Vagina (tissue), 2 donors: ENCODE data around the gene TNRC6C. TPM values are rescaled to one million over a fixed set of nuclear protein-coding genes. Genes with fewer than 3 reads are reported as not detected.

ENCODE experiments used
- DNase-seq, 2 donors: peaks; one replicate each; pipeline ENCODE4 v3.0.0-alpha.2; 2017; ENCODE audit errors: extremely low spot score in 2 of 2
- H3K27ac ChIP-seq: fragments of 200-600 bp; sonication (generic); one replicate; pipeline ENCODE4 v1.5.1; 2019
- H3K27me3 ChIP-seq: fragments of 200-600 bp; sonication (generic); one replicate; pipeline ENCODE4 v1.5.1; 2019
- H3K36me3 ChIP-seq, 2 donors: fragments of 200-600 bp; sonication (generic); one replicate each; pipeline ENCODE4 v1.5.1; 2017 to 2019
- H3K4me1 ChIP-seq: fragments of 200-600 bp; sonication (generic); one replicate; pipeline ENCODE4 v1.5.1; 2019
- H3K4me3 ChIP-seq, 2 donors: fragments of 200-600 bp; sonication (generic); 1 replicate in 1 of 2; 2 replicates in 1 of 2; pipeline ENCODE4 v1.5.1; 2016 to 2019
- H3K9me3 ChIP-seq: fragments of 200-600 bp; sonication (generic); one replicate; pipeline ENCODE4 v1.5.1; 2019
- CTCF ChIP-seq, 3 experiments: fragments of 450-650 bp in 2 of 3; fragments of 200-600 bp in 1 of 3; sonication (generic) in 1 of 3; IDR thresholded peaks; one replicate each; pipeline ENCODE4 v1.5.1; 2017 to 2019; ENCODE audit warnings: antibody characterized with exemption in 3 of 3, mild to moderate bottlenecking in 2 of 3, moderate library complexity in 2 of 3
- POLR2A ChIP-seq, 2 donors: fragments of 450-650 bp; IDR thresholded peaks; one replicate each; pipeline ENCODE4 v1.6.1; 2017; ENCODE audit warnings: antibody characterized with exemption in 2 of 2, mild to moderate bottlenecking in 2 of 2, moderate library complexity in 2 of 2
- POLR2AphosphoS5 ChIP-seq, 2 donors: sonication (generic); formaldehyde crosslinking; IDR thresholded peaks; one replicate each; pipeline ENCODE4 v1.9.0; 2017; ENCODE audit warnings: antibody characterized with exemption in 2 of 2, mild to moderate bottlenecking in 2 of 2, low read depth in 1 of 2; ENCODE audit not compliant: insufficient read depth in 1 of 2
- intact Hi-C: fragments of 100-400 bp; cut with DNase I; formaldehyde crosslinking; loops from one replicate; pipeline ENCODE4 v1.15.1; 2023
- total RNA-seq: library from RNA; depleted of rRNA; stranded (reverse); fragments of >200 nt; gene quantifications from one replicate; pipeline ENCODE4 v1.2.3, GENCODE V29; 2016

The TNRC6C gene
- total RNA-seq, 1 donor from 2014 or later, result 14.7 TPM

- Histone ChIP-seq H3K36me3 (peaks cover 0 to 23% of the 10 kb centered on the region in 2 donors), H3K27me3 (no peaks in the 10 kb centered on the region), H3K9me3 (no peaks in the 10 kb centered on the region), H3K27ac (no peak overlapping the region), H3K4me1 (no peaks in the 10 kb centered on the region), H3K4me3 (no peak overlapping the region)
- intact Hi-C loops, result no loop called here
- no peak for DNase-seq
- no peak for TF ChIP-seq CTCF (IDR thresholded peaks at IDR 0.05)
- no peak for TF ChIP-seq POLR2AphosphoS5 (IDR thresholded peaks at IDR 0.05; ENCODE audit: insufficient read depth in 1 of 2, low read depth in 1 of 2)
- no peak for TF ChIP-seq POLR2A (IDR thresholded peaks at IDR 0.05)
Observed at GRCh38 chr17:78105551-78105950, 147.0 kb downstream of the TNRC6C start.

DNA sequence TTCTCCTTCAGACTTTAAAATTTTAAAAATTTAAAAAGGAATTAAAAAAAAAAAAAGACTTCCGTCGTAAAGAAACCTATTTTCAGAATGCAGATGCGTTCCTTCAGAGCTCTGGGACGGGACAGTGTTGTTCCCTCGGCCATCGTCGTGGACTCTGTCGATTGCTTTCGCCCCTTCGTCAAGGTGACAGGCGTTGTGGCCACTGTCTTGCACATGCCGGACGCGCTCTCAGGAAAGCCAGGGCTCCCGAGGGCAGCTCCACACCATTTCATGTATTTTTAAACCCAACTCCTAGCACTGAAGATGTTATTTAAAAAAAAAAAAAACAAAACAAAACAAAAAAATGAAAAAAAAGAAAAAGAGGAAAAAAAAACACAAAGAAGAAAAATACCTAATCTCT is 147.7 kb downstream of the TNRC6C start:
- Histone ChIP-seq H3K4me3 (no peak overlapping the region), H3K4me1 (no peaks in the 10 kb centered on the region), H3K9me3 (no peaks in the 10 kb centered on the region), H3K27me3 (no peaks in the 10 kb centered on the region), H3K27ac (no peak overlapping the region), H3K36me3 (peaks cover 0 to 23% of the 10 kb centered on the region in 2 donors)
- TF ChIP-seq POLR2A (IDR thresholded peaks at IDR 0.05) (no peak), CTCF (IDR thresholded peaks at IDR 0.05) (no peak), POLR2AphosphoS5 (IDR thresholded peaks at IDR 0.05; ENCODE audit: insufficient read depth in 1 of 2, low read depth in 1 of 2) (no peak)
- intact Hi-C loops, result no loop called here
- no peak for DNase-seq

DNA sequence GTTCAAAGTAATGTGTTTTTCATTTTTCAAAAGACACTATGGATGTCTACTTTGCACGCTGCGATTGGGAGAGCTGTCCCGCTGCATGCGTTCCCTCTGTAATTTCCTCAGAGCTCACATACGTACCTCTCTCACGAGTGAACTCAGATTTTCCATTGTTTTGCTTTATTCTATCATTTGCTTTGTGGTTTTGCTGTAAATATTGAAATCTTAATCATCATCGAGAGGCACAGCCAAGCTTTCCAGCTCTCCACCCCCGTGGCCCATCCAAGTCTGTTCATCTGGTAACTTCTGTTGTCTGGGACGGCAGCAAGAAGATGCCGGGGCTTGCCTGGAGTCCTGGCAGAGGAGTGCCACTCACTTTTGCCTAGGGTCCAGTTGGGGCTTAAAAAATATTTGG is 149.0 kb downstream of the TNRC6C start:
- peaks cover 0 to 17% of the 10 kb centered on the region in 2 donors for H3K36me3 ChIP-seq
- H3K27me3 ChIP-seq, result no peaks in the 10 kb centered on the region
- DNase-seq, result no peak
- intact Hi-C loops, result no loop called here
- no peaks in the 10 kb centered on the region for H3K9me3 ChIP-seq
- H3K4me3 ChIP-seq, result no peak overlapping the region
- H3K27ac ChIP-seq, result no peak overlapping the region
- TF ChIP-seq POLR2AphosphoS5 (IDR thresholded peaks at IDR 0.05; ENCODE audit: insufficient read depth in 1 of 2, low read depth in 1 of 2), result no peak
- no peak for TF ChIP-seq CTCF (IDR thresholded peaks at IDR 0.05)
- TF ChIP-seq POLR2A (IDR thresholded peaks at IDR 0.05), result no peak
- H3K4me1 ChIP-seq, result peaks cover 2% of the 10 kb centered on the region

DNA sequence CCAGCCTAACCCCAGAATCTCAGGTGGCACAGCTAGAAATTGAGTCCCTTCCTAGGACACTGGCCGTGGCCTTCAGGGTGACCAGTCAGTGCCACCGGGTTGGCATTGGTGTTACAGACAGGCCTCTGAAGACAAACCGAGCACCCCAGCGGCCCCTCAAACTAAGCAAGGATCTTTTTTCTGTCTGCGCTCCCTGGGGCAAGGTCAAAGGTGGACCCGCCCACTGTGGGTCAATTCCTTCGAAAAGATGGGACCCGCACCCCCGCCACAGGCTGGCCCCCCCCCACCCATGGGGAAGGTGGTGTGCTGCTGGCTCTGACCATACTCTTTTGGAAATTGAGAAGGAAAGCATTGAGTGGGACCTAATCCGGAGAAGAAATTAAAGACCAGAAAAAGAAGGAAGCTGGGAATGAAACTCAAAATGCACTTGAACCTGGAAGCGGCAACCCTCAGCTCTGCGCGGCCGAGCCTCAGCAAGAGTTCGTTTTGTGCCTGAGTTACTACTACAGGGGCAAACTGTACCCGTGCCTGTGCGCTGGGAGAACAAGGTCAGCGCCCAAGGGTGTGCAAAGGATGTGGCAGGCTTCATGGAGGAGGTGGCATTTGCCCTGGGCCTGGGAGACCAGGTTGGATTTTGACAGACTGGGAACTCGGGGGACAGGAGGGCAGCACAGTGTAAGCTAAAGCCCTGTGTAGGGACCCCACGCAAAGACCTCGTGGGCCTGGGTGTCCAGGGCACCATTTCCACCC is 149.6 kb downstream of the TNRC6C start:
- TF ChIP-seq POLR2AphosphoS5 (IDR thresholded peaks at IDR 0.05; ENCODE audit: insufficient read depth in 1 of 2, low read depth in 1 of 2) (no peak), CTCF (IDR thresholded peaks at IDR 0.05) (no peak), POLR2A (IDR thresholded peaks at IDR 0.05) (no peak)
- Histone ChIP-seq H3K36me3 (peaks cover 0 to 14% of the 10 kb centered on the region in 2 donors), H3K27ac (no peak overlapping the region), H3K4me3 (no peak overlapping the region), H3K9me3 (no peaks in the 10 kb centered on the region), H3K4me1 (peaks cover 9% of the 10 kb centered on the region), H3K27me3 (no peaks in the 10 kb centered on the region)
- intact Hi-C loops, result no loop called here
- DNase-seq, result no peak

DNA sequence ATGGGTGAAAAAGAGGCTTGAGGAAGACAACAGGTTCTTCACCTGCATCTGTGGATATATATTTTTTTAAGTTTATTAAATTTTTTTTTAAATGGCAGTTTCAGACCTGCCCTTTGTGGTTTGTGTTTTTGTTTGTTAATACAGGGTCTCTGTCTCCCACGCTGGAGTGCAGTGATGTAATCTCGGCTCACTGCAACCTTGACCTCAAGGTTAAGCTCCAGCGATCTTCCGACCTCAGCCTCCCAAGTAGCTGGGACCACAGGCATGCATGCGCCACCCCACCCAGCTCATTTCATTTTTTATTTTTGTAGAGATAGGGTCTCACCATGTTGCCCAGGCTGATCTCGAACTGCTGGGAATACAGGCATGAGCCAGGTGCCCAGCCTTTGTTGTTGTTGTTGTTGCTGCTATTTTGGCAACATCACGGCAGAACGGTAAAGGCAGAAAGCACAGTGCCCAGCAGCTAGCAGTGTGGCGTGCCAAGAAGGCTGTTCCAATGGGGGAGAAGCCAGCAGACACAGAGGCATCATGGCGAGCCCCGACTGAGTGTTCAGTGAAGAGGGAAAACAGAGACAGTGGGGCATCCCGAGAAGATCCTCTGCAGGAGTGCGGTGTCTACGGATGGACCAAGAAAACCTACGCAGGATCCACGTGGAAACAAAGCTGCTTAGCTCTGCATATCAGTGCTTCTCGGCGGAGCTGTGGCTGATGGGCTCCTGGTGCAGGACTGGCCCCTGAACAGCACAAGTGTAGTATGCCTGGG is 150.4 kb downstream of the TNRC6C start:
- intact Hi-C loops, result no loop called here
- no peak overlapping the region for H3K27ac ChIP-seq
- no peak for DNase-seq
- no peaks in the 10 kb centered on the region for H3K9me3 ChIP-seq
- H3K4me3 ChIP-seq, result no peak overlapping the region
- peaks cover 10% of the 10 kb centered on the region for H3K4me1 ChIP-seq
- H3K27me3 ChIP-seq, result no peaks in the 10 kb centered on the region
- TF ChIP-seq CTCF (IDR thresholded peaks at IDR 0.05) (no peak), POLR2A (IDR thresholded peaks at IDR 0.05) (no peak), POLR2AphosphoS5 (IDR thresholded peaks at IDR 0.05; ENCODE audit: insufficient read depth in 1 of 2, low read depth in 1 of 2) (no peak)
- H3K36me3 ChIP-seq, result peaks cover 0 to 11% of the 10 kb centered on the region in 2 donors
